GM08714 (cell line): Measurements from ENCODE around the gene PRKAG2.

Source experiments
- H3K4me3 ChIP-seq: fragments of 200-500 bp; sonication (Bioruptor generic); 2 replicates; pipeline ENCODE4 v1.5.1; 2014; ENCODE audit warnings: mild to moderate bottlenecking, low read length, inconsistent platforms
- ZNF274 ChIP-seq: IDR thresholded peaks from 2 replicates; pipeline ENCODE4 v1.6.1; 2012; ENCODE audit warnings: mild to moderate bottlenecking, low read depth, low read length

The PRKAG2 gene

DNA sequence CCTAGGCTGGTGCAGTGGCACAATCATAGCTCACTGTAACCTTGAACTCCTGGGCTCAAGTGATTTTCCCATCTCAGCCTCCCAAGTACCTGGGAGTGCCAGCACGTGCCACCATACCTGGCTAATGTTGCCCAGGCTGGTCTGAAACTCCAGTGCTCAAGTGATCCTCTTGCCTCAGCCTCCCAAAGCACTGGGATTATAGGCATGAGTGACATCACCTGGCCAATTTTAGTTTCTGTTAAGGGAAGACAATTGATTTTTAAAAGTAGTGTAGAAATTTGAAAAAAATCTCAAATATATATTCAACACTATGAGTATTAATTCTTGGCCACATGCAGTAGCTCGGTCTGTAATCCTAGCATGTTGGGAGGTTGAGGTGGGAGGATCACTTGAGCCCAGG is 235.3 kb downstream of the PRKAG2 start:
- H3K4me3 ChIP-seq: no peak overlapping the region
- no peak for TF ChIP-seq ZNF274

DNA sequence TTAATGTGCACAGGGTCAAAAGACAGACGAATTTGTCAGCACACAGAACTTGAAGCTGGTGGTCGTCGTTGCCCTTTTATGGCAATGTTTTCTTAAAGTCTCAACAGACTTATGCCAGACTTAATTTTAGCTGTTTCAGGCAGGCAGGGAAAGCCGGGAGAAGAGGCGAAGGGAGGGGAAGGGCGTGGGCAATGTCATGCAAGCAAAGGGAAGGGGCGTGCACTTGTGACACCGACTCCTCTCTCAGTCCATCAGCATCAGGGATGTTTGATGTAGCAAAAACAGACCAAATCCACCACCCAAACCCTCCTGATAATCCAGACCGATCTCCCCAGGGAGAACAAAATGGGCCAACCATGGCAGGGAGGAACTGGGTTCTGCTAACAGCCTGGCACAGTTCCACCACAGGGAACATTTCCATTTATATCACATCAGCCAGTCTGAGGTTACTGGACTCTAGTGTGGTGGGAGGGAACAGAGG is 239.1 kb downstream of the PRKAG2 start:
- H3K4me3 ChIP-seq: no peak overlapping the region
- TF ChIP-seq ZNF274: no peak

DNA sequence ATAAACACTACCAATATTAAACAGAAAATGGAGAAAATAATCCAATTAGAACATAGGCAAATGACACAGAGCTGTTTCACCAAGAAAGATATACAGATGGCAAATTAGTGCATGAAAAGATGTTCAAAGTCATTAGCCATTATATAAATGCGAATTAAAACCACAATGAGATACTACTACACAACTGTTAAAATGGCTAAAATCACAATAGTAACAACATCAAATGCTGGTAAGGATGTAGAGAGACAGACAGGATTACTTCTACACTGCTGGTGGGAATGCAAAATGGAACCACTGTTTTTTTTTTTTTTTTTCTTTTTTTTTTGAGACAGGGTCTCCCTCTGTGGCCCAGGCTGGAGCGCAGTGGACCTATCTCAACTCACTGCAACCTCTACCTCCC is 242.3 kb downstream of the PRKAG2 start:
- no peak overlapping the region for H3K4me3 ChIP-seq
- no peak for TF ChIP-seq ZNF274

DNA sequence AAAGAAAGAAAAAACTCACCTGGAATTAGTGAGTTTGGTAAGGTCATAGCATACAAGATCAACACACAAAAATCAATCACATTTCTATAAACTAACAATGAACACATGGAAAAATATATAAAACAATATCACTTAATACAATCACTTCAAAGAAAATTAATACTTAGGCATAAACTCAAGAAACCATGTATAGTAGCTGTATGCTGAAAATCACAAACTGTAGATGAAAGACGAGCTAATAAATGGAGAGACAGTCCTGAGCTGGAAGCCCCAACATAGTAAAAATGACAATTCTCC is 243.5 kb downstream of the PRKAG2 start:
- TF ChIP-seq ZNF274: no peak
- no peak overlapping the region for H3K4me3 ChIP-seq

DNA sequence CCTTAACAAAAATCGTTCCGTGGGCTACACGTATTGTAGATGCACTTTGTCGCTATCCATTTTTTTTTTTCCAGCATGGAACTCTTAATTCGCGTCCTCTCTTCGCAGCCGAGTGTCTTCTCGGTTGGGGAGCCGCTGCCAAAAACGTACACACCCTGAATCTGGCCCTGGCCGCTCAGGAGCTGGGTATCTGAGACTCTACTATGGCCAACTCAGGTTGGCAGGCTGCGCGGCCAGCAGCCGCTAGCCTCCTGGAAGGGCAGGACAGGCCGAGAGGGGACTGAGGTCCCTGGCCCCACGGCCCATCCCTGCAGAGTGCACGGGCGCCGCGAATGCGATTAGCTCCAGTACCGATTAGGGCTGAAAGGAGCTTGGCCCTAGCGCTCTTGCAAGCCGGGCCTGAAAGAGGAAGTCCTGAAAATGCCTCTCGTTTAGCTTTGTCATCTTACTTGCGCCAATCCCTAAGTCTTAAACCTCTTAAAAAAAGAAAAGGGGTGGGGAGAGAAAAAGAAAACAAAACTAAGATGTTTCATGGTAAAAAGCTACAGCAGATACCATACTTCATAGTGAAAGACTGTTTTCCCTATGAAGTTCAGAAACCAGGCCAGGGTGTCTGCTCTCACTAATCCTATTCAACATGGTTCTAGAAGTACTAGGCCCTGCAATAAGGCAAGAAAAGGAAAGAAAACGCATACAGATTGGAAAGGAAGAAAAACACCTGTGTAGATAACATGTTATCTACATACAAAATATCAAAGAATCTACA is 244.0 kb downstream of the PRKAG2 start:
- no peak for TF ChIP-seq ZNF274
- H3K4me3 ChIP-seq: peak overlapping the region; percentile 66; the same call in 1 of the 2 replicates

DNA sequence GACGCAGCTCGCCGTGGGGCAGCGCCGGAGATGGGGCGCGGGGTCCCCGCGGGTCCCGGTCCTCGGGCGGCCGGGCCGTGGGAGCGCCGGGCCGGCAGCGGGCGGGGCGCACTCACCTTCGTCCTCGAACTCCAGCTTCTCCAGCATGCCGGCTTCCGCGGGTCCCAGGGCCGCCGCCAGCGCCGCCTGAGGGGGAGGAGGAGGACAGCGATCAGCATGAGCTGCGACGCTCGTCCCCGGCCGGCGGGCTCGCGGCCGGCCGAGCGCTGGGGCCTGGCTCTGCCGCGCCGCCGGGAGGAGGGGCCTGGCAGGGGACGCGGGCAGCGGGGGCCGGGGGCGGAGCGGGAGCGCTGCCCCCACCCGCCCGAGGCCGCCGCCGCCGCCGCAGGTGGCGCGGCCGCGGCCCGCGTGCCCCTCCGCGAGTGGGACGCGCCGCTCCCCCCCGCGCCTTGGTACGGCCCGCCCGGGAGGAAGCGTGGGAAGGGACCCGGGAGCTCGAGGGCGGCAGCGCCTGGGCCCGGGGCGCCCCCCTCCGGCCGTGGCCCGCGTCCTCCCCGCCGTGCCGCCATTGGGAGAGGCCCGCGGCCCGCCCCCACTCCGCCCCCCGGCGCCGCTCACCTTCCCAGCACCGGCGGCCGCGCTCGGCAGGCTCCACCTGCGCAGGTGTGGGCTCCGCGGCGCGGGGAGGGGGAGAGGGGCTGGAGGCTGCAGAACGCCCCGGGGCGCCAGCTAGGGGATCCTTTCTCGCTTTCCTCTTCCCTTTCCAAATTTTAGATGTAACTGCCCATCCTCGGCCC is 244.8 kb downstream of the PRKAG2 start:
- no peak for TF ChIP-seq ZNF274
- peak overlapping the region; percentile 99 for H3K4me3 ChIP-seq

DNA sequence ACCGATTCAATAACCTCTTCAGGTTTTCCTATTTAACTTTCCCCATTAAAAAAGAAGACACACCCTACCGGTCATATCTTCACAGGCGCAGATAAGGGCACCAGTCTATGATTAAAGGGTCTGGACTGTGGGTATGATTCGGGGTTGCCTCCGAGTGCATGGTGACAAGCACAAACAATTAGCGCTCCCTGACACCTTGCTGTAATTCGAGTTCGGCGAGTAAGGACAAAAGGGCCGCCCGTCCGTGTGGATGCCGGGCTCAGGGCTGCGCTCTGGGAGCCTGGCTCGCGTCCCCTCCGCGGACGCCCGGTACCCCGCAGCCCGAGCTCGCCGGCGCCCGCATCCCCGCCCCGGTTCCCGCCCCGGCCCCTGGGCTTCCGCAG is 245.4 kb downstream of the PRKAG2 start:
- H3K4me3 ChIP-seq: peak overlapping the region; percentile 99
- TF ChIP-seq ZNF274: no peak

DNA sequence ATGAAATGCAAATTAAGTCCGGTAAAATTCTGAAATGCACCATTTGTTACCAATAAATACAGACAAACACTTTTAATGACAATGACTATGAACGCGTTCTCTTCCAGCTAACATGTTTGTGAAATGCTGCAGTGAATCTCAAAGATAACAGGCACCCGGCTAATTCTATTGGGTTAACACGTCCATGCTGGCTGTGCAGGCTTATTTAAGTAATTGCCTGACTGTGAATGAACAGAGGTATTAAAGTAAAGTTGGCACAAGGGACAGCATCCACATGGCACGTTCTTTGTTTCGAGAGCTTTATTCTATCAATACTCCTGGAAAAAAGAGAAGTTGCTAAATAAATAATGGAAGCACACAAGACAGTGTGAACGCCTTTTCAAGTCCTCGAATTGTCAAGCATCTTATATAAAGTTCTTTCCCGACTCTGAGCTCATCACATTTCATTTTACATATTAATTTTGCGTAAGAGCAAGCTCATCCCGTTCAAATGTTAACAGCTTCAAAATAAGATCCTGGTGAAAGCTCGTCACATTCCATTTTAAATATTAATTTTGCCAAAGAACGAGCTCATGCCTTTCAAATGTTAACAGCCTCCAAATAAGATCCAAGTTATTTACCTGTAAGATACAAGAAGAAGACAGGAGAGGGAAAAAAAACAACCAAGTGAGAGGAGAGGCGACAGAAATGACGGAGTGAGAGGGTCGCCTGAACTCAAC is 245.9 kb downstream of the PRKAG2 start:
- no peak for TF ChIP-seq ZNF274
- peak overlapping the region; percentile 99 for H3K4me3 ChIP-seq

DNA sequence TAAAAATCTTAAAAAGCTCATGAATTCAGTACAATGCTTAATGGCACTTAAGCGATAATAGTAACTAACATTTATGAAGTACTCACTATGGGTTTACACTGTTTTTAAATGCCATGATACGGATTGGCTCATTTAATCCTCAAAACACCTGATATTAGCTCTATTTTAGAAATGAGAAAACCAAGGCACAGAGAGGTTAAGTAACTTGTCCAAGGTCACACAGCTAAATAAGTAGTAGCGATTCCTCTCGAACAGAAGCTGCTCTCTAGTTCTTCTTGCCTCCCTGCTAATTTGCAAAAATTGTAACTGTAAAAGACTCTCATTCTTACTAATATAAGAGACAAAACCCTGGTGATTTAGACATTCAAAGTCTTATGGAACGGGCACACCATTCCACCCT is 246.6 kb downstream of the PRKAG2 start:
- TF ChIP-seq ZNF274: no peak
- 0 out of 2 replicates have a peak overlapping the region, but pooled peaks have one; percentile 99 for H3K4me3 ChIP-seq

DNA sequence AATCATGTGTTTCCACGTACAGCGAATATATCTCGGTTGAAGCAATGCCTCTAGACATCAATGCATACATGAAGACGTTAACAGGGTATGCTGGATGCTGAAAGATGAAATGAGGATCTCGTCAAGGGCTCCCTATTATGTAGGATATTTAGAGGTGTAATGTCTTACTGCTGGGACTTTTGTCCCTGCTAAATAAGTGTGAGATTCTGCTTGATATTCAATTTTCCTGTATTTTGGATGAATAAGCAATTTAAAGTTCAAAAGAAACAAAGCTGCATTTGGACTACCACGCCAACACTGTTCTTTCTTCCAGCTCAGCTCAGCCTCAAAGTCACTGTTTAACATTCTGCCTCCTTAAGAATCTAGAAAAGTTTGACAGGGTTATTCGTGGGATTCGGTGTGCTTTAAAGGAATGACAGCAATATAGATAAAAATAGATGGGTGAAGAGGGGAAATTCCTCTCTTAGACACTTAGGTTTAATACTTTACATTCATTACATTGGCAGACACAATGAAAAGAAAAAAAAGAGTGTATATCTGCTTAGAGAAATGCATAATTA is 247.1 kb downstream of the PRKAG2 start:
- H3K4me3 ChIP-seq: no peak overlapping the region
- TF ChIP-seq ZNF274: no peak

DNA sequence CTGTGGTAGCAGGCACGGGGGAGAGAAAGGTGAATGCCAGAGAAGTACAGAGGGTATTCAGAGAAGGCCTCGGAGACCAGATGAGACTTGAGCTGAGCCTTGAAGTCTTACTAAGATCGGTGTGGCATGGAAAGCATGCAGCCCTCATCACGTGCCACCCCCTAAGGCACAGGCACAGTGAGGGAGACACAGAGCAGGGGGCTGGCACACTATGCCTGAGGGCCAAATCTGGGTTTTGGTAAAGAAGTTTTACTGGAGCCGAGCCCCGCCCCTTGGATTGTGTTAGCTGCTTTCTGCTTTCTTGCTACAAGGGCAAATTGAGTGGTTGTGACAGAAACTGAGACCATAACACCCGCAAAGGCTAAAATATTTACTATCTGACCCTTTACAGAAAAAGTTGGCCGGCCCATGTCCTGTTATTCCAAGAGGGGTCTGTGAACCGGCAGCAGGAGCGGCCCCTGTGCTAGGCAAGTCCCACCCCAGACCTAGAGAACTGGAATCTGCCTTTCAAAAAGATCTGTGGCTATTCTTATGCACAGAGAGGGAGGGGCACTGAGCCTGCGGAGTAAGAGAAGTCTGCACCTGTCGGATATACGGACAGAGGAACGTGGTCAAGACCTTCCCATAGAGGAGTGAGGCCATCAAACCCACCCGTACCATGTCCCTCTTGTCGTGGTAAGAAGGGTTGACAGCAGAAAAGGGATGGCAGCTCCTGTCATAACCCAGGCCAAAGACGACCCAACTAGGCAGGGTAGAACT is 247.9 kb downstream of the PRKAG2 start:
- no peak for TF ChIP-seq ZNF274
- no peak overlapping the region for H3K4me3 ChIP-seq

DNA sequence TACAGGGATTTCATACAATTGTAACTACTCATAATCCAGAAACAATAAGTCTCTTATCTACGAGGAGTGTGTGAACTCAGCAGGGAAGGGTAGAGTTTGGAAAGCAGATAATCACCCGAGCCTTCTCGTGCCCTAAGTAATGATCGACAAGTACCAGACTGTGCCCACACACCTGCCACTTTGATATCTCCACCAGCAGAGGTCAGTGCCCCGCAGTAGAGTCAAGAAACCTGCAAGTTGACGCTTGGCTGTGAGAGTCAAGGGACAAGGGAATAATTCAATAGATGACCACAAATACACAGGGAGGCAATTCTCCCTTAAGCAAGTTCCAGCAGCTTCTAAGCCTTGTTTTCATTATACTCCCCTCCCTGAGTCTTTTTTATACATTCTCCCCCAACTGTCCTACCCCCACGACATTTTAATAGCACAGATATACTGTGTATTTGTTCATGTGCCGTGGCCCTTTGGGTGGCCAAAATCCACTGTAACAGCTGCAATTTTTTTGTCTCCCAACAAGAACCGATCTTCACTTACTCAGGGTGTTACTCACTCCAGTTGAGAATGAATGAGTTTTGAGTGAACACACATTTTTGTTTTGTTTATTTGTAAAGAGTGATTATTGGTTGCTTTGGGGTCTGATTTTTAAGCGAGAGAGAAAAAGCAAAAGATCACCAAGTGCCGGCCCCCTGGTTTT is 250.3 kb downstream of the PRKAG2 start:
- TF ChIP-seq ZNF274: no peak
- no peak overlapping the region for H3K4me3 ChIP-seq

DNA sequence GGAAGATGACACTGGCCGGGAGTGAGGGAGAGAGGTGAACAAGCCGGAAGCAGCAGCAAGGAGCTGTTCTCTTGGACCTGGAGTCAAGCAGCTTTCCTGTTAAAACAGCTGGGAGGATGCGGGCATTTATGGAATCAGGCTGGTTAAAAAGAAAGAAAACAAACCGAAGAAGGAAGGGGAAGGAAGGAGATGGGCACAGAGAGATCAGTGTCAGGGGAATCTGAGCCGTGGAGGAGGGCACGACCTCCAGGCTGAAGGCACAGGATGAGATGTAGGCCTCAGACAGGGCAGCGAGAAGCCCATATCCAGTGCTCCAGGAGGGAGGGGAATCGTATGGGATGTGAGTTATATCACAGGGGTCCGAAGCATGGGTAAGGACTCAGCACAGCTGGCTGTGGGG is 251.3 kb downstream of the PRKAG2 start:
- no peak for TF ChIP-seq ZNF274
- H3K4me3 ChIP-seq: no peak overlapping the region
